Testis (tissue), 2 donors: ENCODE results near the gene SELENOW.

Experiments used
- CTCF ChIP-seq, 3 experiments: fragments of 450-650 bp in 2 of 3; fragments of 200-600 bp in 1 of 3; sonication (generic) in 1 of 3; IDR thresholded peaks; one replicate each; pipeline ENCODE4 v1.5.1; 2016 to 2019; ENCODE audit warnings: antibody characterized with exemption in 3 of 3, mild to moderate bottlenecking in 2 of 3, moderate library complexity in 1 of 3
- POLR2A ChIP-seq: fragments of 450-650 bp; IDR thresholded peaks from one replicate; pipeline ENCODE4 v1.6.1; 2017; ENCODE audit warnings: antibody characterized with exemption, mild to moderate bottlenecking, moderate library complexity

GRCh38 chr19:47779524-47780214 is 1.2 kb downstream of the SELENOW start:
- TF ChIP-seq CTCF (IDR thresholded peaks at IDR 0.05) (no peak), POLR2A (no peak)
